Neural cell (in vitro differentiated cells): ENCODE results near the gene ZCCHC14. TPM values are rescaled to one million over a fixed set of nuclear protein-coding genes. Genes with fewer than 3 reads are reported as not detected.

Experiments used
- H2AFZ ChIP-seq: fragments of 200-600, 300-800 bp; sonication (generic), shearing (Covaris generic); 2 replicates; pipeline ENCODE4 v1.6.0; 2014; ENCODE audit warnings: low read depth, mild to moderate bottlenecking, antibody characterized with exemption, low read length, moderate library complexity
- H3F3A ChIP-seq: fragments of 200-600 bp; shearing (Covaris generic); 2 replicates; pipeline ENCODE4 v1.6.1; 2016; ENCODE audit warnings: mild to moderate bottlenecking, moderate library complexity, mixed read lengths, antibody characterized with exemption, low read length; ENCODE audit not compliant: insufficient read depth, poor library complexity, severe bottlenecking
- H3K27ac ChIP-seq: fragments of 200-600, 300-800 bp; sonication (generic), shearing (Covaris generic); 2 replicates; pipeline ENCODE4 v1.5.1; 2014; ENCODE audit warnings: mild to moderate bottlenecking, low read length, moderate library complexity
- H3K27me3 ChIP-seq: fragments of 300-800, 200-600 bp; sonication (generic), shearing (Covaris generic); 2 replicates; pipeline ENCODE4 v1.6.0; 2014; ENCODE audit warnings: mild to moderate bottlenecking, low read depth, low read length, moderate library complexity; ENCODE audit not compliant: insufficient read depth
- H3K36me3 ChIP-seq: fragments of 300-800, 200-600 bp; sonication (generic), shearing (Covaris generic); 2 replicates; pipeline ENCODE4 v1.5.1; 2014; ENCODE audit warnings: mild to moderate bottlenecking, antibody characterized with exemption, low read length, moderate library complexity; ENCODE audit not compliant: insufficient read depth
- H3K4me2 ChIP-seq: fragments of 300-800, 200-600 bp; sonication (generic), shearing (Covaris generic); 2 replicates; pipeline ENCODE4 v1.6.0; 2014; ENCODE audit warnings: mild to moderate bottlenecking, low read length
- H3K4me3 ChIP-seq: fragments of 300-800, 200-600 bp; sonication (generic), shearing (Covaris generic); 2 replicates; pipeline ENCODE4 v1.5.1; 2014; ENCODE audit warnings: mild to moderate bottlenecking, low read length, moderate library complexity
- H3K79me2 ChIP-seq: fragments of 200-600 bp; shearing (Covaris generic); replicated peaks from 2 replicates; pipeline ENCODE4 v1.6.0; 2014; ENCODE audit warnings: mild to moderate bottlenecking, low read length, moderate library complexity; ENCODE audit not compliant: insufficient read depth
- H3K9ac ChIP-seq: fragments of 300-800, 200-600 bp; sonication (generic), shearing (Covaris generic); 2 replicates; pipeline ENCODE4 v1.6.1; 2016; ENCODE audit warnings: mild to moderate bottlenecking, low read length, mixed read lengths
- H3K9me2 ChIP-seq: fragments of 200-600 bp; shearing (Covaris generic); 2 replicates; pipeline ENCODE4 v1.6.1; 2016; ENCODE audit warnings: mild to moderate bottlenecking, low read length, mixed read lengths; ENCODE audit not compliant: insufficient read depth
- H3K9me3 ChIP-seq: fragments of 200-600, 300-800 bp; sonication (generic), shearing (Covaris generic); 2 replicates; pipeline ENCODE4 v1.6.1; 2016; ENCODE audit warnings: mild to moderate bottlenecking, mixed run types, low read length, moderate library complexity, mixed read lengths
- H4K20me1 ChIP-seq: fragments of 200-600 bp; shearing (Covaris generic); 2 replicates; pipeline ENCODE4 v1.6.1; 2016; ENCODE audit warnings: mild to moderate bottlenecking, mixed run types; ENCODE audit not compliant: insufficient read depth
- EP300 ChIP-seq: fragments of 450-650 bp; conservative IDR thresholded peaks from 2 replicates; pipeline ENCODE4 v1.6.1; 2014; ENCODE audit warnings: antibody characterized with exemption, mild to moderate bottlenecking, moderate library complexity; ENCODE audit not compliant: poor library complexity, severe bottlenecking
- EZH2 ChIP-seq: fragments of 200-600, 300-800 bp; shearing (Covaris generic), sonication (generic); IDR thresholded peaks from 2 replicates; pipeline ENCODE4 v1.6.1; 2014; ENCODE audit warnings: antibody characterized with exemption, low read length, borderline replicate concordance, mild to moderate bottlenecking; ENCODE audit not compliant: insufficient read depth, poor library complexity, severe bottlenecking
- MXI1 ChIP-seq: fragments of 450-650 bp; conservative IDR thresholded peaks from 2 replicates; pipeline ENCODE4 v1.6.1; 2014; ENCODE audit warnings: antibody characterized with exemption, mild to moderate bottlenecking; ENCODE audit not compliant: poor library complexity, severe bottlenecking
- POLR2AphosphoS5 ChIP-seq: IDR thresholded peaks from 2 replicates; pipeline ENCODE4 v1.6.1; 2012
- RAD21 ChIP-seq: fragments of 450-650 bp; conservative IDR thresholded peaks from 2 replicates; pipeline ENCODE4 v1.6.1; 2014; ENCODE audit warnings: antibody characterized with exemption, mild to moderate bottlenecking, moderate library complexity
- REST ChIP-seq: IDR thresholded peaks from 2 replicates; pipeline ENCODE4 v1.6.1; 2012; ENCODE audit warnings: borderline replicate concordance
- SMC3 ChIP-seq: fragments of 450-650 bp; conservative IDR thresholded peaks from 2 replicates; pipeline ENCODE4 v1.6.1; 2014; ENCODE audit warnings: antibody characterized with exemption, mild to moderate bottlenecking, moderate library complexity; ENCODE audit not compliant: poor library complexity
- TAF1 ChIP-seq: IDR thresholded peaks from 2 replicates; pipeline ENCODE4 v1.6.1; 2012; ENCODE audit warnings: low read depth
- polyA plus RNA-seq: library from polyadenylated mRNA; depleted of rRNA; stranded (reverse); fragments of >200 nt; gene quantifications from 2 replicates; pipeline ENCODE4 v1.2.3, GENCODE V29; 2014
- TF ChIP-seq, protein P1 (sequence below): fragments of 450-650 bp; IDR thresholded peaks from 2 replicates; pipeline ENCODE4 v1.5.1; 2014; ENCODE audit warnings: antibody characterized with exemption, mild to moderate bottlenecking, moderate library complexity; ENCODE audit not compliant: poor library complexity, severe bottlenecking

The ZCCHC14 gene
- polyA plus RNA-seq, 1 donor from 2014 or later: 22.1 TPM

GRCh38 chr16:87534030-87534653, 41.3 kb upstream of the ZCCHC14 start:
- Histone ChIP-seq H3K9me3 (peaks cover 7% of the 10 kb centered on the region), H3K4me3 (no peak overlapping the region), H3F3A (no peaks in the 10 kb centered on the region), H3K79me2 (no peaks in the 10 kb centered on the region), H2AFZ (no peak overlapping the region), H4K20me1 (no peaks in the 10 kb centered on the region), H3K36me3 (no peaks in the 10 kb centered on the region), H3K4me2 (no peak overlapping the region), H3K27me3 (no peaks in the 10 kb centered on the region), H3K27ac (no peak overlapping the region), H3K9me2 (no peaks in the 10 kb centered on the region), H3K9ac (no peak overlapping the region)
- TF ChIP-seq POLR2AphosphoS5 (no peak), RAD21 (no peak), TAF1 (no peak), MXI1 (no peak), EZH2 (no peak)

- H3K9me2 ChIP-seq: no peaks in the 10 kb centered on the region
- no peaks in the 10 kb centered on the region for H3F3A ChIP-seq
- H2AFZ ChIP-seq: no peak overlapping the region
- H3K36me3 ChIP-seq: no peaks in the 10 kb centered on the region
- no peaks in the 10 kb centered on the region for H3K27me3 ChIP-seq
- H3K4me3 ChIP-seq: no peak overlapping the region
- peaks cover 7% of the 10 kb centered on the region for H3K9me3 ChIP-seq
- no peak overlapping the region for H3K9ac ChIP-seq
- no peak for TF ChIP-seq SMC3
- TF ChIP-seq REST: no peak
- TF ChIP-seq MXI1: no peak
- no peak for TF ChIP-seq RAD21
- no peaks in the 10 kb centered on the region for H4K20me1 ChIP-seq
- no peaks in the 10 kb centered on the region for H3K79me2 ChIP-seq
- H3K4me2 ChIP-seq: no peak overlapping the region
- no peak overlapping the region for H3K27ac ChIP-seq
Observed at GRCh38 chr16:87533061-87533460, 40.2 kb upstream of the ZCCHC14 start.

DNA sequence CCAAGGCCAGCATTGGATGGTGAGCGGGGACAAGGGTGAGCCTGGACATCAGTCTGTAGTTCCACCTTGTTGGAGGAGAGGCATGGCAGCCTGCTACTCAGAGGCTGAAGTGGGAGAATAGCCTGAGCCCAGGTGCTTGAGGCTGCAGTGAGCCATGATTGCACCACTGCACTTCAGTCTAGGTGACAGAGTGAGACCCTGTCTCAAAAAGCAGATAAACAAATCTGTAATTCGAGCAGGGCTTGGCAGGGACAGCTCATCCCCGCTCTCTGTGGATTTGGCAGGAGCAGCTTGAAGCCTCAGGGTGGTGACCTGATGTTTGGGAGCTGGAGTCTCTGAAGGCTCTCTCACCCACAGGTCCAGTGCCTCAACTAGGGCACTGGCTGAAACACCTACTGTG, 38.6 kb upstream of the ZCCHC14 start:
- H3K4me2 ChIP-seq: no peak overlapping the region
- H3F3A ChIP-seq: no peaks in the 10 kb centered on the region
- no peak overlapping the region for H3K9ac ChIP-seq
- H4K20me1 ChIP-seq: no peaks in the 10 kb centered on the region
- TF ChIP-seq SMC3: no peak
- no peak for TF ChIP-seq EP300
- no peak for TF ChIP-seq TAF1
- no peak for TF ChIP-seq REST
- TF ChIP-seq RAD21: no peak
- TF ChIP-seq MXI1: no peak
- no peak for TF ChIP-seq POLR2AphosphoS5
- TF ChIP-seq EZH2: no peak
- TF ChIP-seq, protein P1, sequence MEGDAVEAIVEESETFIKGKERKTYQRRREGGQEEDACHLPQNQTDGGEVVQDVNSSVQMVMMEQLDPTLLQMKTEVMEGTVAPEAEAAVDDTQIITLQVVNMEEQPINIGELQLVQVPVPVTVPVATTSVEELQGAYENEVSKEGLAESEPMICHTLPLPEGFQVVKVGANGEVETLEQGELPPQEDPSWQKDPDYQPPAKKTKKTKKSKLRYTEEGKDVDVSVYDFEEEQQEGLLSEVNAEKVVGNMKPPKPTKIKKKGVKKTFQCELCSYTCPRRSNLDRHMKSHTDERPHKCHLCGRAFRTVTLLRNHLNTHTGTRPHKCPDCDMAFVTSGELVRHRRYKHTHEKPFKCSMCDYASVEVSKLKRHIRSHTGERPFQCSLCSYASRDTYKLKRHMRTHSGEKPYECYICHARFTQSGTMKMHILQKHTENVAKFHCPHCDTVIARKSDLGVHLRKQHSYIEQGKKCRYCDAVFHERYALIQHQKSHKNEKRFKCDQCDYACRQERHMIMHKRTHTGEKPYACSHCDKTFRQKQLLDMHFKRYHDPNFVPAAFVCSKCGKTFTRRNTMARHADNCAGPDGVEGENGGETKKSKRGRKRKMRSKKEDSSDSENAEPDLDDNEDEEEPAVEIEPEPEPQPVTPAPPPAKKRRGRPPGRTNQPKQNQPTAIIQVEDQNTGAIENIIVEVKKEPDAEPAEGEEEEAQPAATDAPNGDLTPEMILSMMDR: no peak
- no peak overlapping the region for H3K4me3 ChIP-seq
- H3K79me2 ChIP-seq: no peaks in the 10 kb centered on the region
- H3K9me2 ChIP-seq: no peaks in the 10 kb centered on the region
- no peak overlapping the region for H2AFZ ChIP-seq
- peaks cover 7% of the 10 kb centered on the region for H3K9me3 ChIP-seq
- no peak overlapping the region for H3K27ac ChIP-seq
- no peaks in the 10 kb centered on the region for H3K36me3 ChIP-seq
- no peaks in the 10 kb centered on the region for H3K27me3 ChIP-seq
